Fibroblast of pulmonary artery (primary cell): ENCODE results near the gene RASD1.

Experiments used
- DNase-seq: peaks from one replicate; pipeline ENCODE4 v3.0.0-alpha.2; 2010; ENCODE audit warnings: low read depth
- H3K4me3 ChIP-seq: replicated peaks from 2 replicates; pipeline ENCODE4 v1.5.1; 2011; ENCODE audit warnings: low read depth, mild to moderate bottlenecking, control low read depth, low read length, moderate library complexity
- CTCF ChIP-seq: IDR thresholded peaks from 2 replicates; pipeline ENCODE4 v1.5.1; 2011; ENCODE audit warnings: mild to moderate bottlenecking, control low read depth, low read length, inconsistent platforms; ENCODE audit errors: missing control alignments

Gene RASD1

GRCh38 chr17:17527534-17527933 lies 31.3 kb upstream of the RASD1 start:
- DNase-seq, result no peak
- H3K4me3 ChIP-seq, result no peak overlapping the region
- no peak for TF ChIP-seq CTCF

- TF ChIP-seq CTCF, result no peak
- no peak for DNase-seq
- no peak overlapping the region for H3K4me3 ChIP-seq
Measured at GRCh38 chr17:17526369-17526768, 30.2 kb upstream of the RASD1 start.

DNA sequence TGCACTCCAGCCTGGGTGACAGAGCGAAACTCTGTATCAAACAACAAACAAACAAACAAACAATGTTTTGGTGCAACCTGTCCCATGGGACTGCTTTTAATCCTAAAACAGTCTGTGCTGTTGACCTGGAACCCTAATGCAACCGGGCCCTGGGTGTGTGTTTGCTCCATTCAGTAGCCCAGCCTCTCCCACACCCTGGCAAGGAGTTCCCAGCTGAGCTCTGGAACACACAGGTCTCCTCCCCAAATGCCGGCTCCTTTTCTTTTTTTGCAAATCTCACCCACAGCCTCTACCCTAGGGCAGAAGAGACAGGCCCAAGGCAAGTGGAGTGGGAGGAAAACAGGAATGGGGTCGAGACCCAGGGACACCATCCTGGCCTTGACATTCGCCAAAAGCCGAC lies 29.8 kb upstream of the RASD1 start:
- DNase-seq, result no peak
- no peak for TF ChIP-seq CTCF
- H3K4me3 ChIP-seq, result no peak overlapping the region

GRCh38 chr17:17525311-17525710 lies 29.1 kb upstream of the RASD1 start:
- no peak for DNase-seq
- TF ChIP-seq CTCF, result no peak
- no peak overlapping the region for H3K4me3 ChIP-seq

DNA sequence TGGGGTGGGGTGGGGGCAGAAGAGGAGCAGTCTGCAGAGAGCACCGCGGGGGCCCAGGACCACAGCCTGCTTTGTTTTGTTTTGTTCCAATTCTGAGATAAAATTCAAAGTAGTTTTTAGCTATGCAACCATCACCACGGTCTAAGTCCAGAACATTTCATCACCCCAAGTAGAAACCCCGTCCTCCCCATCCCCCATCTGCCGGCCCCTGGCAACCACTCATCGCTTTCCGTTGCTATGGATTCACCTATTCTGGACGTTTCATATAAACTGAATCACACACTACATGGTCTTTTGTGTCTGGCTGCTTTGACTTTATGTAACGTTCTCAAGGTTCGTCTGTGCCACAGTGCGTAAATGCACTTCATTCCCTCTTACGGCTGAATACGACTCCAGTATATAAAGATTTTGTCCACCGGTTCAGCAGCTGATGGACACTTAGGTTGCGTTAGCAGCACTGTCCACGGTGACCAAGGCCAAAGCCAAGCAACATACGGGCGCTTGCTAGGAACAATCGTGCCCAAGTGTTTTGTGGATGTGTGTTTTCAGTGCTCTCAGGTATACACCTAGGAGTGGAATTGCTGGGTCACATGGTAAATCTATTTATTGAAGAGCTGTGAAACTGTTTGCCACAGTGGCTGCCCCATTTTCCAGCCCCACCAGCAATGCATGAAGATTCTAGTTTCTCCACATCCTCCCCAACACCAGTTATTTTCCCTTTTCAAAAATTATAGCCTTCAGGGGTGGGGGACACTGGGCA lies 27.7 kb upstream of the RASD1 start:
- DNase-seq, result no peak

DNA sequence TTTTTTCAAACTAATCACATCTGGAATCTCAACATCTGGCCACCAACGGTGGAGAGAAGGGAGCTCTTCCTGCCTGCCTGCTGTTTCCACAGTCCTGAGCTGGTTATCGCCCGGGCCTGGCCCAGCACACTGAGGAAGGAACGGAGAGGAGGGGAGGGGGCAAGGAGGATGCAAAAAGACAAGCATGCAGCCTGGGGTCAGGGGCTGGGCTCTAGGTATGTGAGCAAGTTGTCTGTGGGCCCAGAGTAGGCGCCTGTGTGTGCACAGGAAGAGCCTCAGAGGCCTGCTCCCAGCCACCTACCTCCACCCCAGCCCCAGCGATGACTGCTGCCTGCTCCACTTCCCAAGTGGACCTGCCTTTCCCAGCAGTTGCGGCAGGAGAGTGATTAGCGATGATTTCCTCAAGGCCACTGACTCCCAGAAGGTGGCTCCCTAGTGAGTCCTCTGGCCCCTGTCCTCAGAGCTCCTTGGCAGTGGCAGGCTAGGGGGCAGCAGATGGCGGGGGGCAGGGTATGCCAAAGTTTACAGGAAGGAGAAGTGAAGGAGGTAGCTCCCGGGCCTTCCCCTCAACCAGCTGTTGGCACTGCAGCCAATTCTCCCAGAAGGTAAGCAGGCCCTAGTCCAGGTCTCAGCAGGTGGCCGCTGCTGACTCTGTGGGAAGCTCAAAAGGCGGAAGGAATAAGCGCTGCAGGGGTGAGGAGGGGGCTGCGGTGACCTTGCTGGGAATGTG lies 27.0 kb upstream of the RASD1 start:
- no peak overlapping the region for H3K4me3 ChIP-seq

More for the DNA sequence above, 27.7 kb upstream of the RASD1 start:
- no peak overlapping the region for H3K4me3 ChIP-seq
- no peak for TF ChIP-seq CTCF

More for the DNA sequence above, 27.0 kb upstream of the RASD1 start:
- no peak for DNase-seq
- no peak for TF ChIP-seq CTCF
